ENCODE results near the gene R3HCC1L. TPM values are rescaled to one million over a fixed set of nuclear protein-coding genes. Genes with fewer than 3 reads are reported as not detected.

R3HCC1L gene
- total and polyA plus RNA-seq, 9 of the 15 experiments (the other 6 are each of a cell fraction or from before 2014, with no cell fraction given) = 9.1 to 17.8 (median 12.6) TPM

- TF ChIP-seq REST (IDR thresholded peaks at IDR 0.05; ENCODE audit: borderline replicate concordance) (peak; percentile 22; the same call in 1 of the 2 replicates), REST (CRISPR knock-in tag; IDR thresholded peaks at IDR 0.05; ENCODE audit: low read depth) (no peak)
Observed at GRCh38 chr10:98242823-98243222, 108.4 kb downstream of the R3HCC1L start (continued).

DNA sequence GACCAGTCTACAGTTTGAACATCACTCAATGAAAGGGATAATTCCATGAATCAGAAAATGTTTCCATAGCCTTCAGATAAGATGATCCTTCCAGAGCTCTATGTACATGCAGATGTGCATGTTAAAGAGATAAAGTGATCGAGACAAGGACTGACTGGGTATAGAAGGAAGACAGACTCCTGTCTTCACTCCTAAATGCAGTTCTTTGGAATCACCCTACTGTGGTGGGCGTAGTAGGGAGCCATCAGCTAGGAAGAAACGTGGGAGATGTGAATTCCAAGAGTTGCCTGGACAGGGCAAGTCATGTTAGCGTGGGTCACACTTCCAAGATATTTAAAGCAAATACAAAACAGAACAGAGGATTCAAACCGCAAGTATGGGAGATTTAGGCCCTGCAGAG lies 109.7 kb downstream of the R3HCC1L start:
- BruUV-seq (replicated peaks) = no TSS peak
- Histone ChIP-seq H3K27me3 (ENCODE audit: control insufficient read depth in 2 of 2, insufficient read depth in 2 of 2, low read length in 2 of 2) (no peaks in the 10 kb centered on the region), H3K79me2 (ENCODE audit: control insufficient read depth, insufficient read depth, low read length) (no peaks in the 10 kb centered on the region), H3K9me3 (replicated peaks; ENCODE audit: control insufficient read depth, insufficient read depth, low read depth, low read length) (no peaks in the 10 kb centered on the region), H3K36me3 (ENCODE audit: control insufficient read depth, insufficient read depth, low read length) (peaks cover 27% of the 10 kb centered on the region; the same call in 2 of the 3 replicates), H3K9ac (ENCODE audit: insufficient read depth in 1 of 2, low read depth in 2 of 2, low read length in 2 of 2) (no peak overlapping the region), H2AFZ (ENCODE audit: low read depth, low read length) (no peak overlapping the region), H3K4me1 (replicated peaks in 1 of 2; ENCODE audit: control insufficient read depth in 2 of 2, insufficient read depth in 2 of 2, low read length in 2 of 2) (no peaks in the 10 kb centered on the region), H4K20me1 (replicated peaks; ENCODE audit: control insufficient read depth, insufficient read depth, low read length) (no peaks in the 10 kb centered on the region), H3K4me2 (ENCODE audit: insufficient read depth, low read length) (no peak overlapping the region), H3K27ac (ENCODE audit: extremely low read depth, low read depth, low read length) (no peak overlapping the region), H3K4me3 (no peak overlapping the region), H3K9me1 (ENCODE audit: control insufficient read depth, insufficient read depth, low read length) (no peaks in the 10 kb centered on the region)
- DNase-seq (ENCODE audit: extremely low read depth in 1 of 4, low spot score in 3 of 4) (no peak), ATAC-seq (no peak), FAIRE-seq (no peak)
- ChIA-PET POLR2A (no interaction called here), CTCF (ENCODE audit: low intra/inter-chr PET ratio) (no interaction called here)
- intact Hi-C loops (cut with micrococcal nuclease) (loop anchor here (5.0 kb wide), 1 partner anchor 63 kb away; no protein-coding TSS in a partner anchor), in situ Hi-C loops (cut with MboI) (no loop called here)
- 71% methylated on average over 5 of the region's 5 CpGs for WGBS (ENCODE audit: insufficient coverage, low coverage, missing lambda C conversion rate)
- TF ChIP-seq, protein P1, sequence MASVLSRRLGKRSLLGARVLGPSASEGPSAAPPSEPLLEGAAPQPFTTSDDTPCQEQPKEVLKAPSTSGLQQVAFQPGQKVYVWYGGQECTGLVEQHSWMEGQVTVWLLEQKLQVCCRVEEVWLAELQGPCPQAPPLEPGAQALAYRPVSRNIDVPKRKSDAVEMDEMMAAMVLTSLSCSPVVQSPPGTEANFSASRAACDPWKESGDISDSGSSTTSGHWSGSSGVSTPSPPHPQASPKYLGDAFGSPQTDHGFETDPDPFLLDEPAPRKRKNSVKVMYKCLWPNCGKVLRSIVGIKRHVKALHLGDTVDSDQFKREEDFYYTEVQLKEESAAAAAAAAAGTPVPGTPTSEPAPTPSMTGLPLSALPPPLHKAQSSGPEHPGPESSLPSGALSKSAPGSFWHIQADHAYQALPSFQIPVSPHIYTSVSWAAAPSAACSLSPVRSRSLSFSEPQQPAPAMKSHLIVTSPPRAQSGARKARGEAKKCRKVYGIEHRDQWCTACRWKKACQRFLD (CRISPR knock-in tag; IDR thresholded peaks at IDR 0.05) = no peak
- TF ChIP-seq FOXP1 (CRISPR knock-in tag; IDR thresholded peaks at IDR 0.05) = no peak
- TF ChIP-seq ZNF717 (CRISPR knock-in tag; IDR thresholded peaks at IDR 0.05) = no peak
- no peak for TF ChIP-seq CBFA2T2 (conservative IDR thresholded peaks at IDR 0.05)
- TF ChIP-seq, protein P2, sequence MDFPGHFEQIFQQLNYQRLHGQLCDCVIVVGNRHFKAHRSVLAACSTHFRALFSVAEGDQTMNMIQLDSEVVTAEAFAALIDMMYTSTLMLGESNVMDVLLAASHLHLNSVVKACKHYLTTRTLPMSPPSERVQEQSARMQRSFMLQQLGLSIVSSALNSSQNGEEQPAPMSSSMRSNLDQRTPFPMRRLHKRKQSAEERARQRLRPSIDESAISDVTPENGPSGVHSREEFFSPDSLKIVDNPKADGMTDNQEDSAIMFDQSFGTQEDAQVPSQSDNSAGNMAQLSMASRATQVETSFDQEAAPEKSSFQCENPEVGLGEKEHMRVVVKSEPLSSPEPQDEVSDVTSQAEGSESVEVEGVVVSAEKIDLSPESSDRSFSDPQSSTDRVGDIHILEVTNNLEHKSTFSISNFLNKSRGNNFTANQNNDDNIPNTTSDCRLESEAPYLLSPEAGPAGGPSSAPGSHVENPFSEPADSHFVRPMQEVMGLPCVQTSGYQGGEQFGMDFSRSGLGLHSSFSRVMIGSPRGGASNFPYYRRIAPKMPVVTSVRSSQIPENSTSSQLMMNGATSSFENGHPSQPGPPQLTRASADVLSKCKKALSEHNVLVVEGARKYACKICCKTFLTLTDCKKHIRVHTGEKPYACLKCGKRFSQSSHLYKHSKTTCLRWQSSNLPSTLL (IDR thresholded peaks at IDR 0.05) = no peak
- TF ChIP-seq ZBTB1 (CRISPR knock-in tag; IDR thresholded peaks at IDR 0.05; ENCODE audit: borderline replicate concordance, low read depth) = no peak
- TF ChIP-seq, protein P3, sequence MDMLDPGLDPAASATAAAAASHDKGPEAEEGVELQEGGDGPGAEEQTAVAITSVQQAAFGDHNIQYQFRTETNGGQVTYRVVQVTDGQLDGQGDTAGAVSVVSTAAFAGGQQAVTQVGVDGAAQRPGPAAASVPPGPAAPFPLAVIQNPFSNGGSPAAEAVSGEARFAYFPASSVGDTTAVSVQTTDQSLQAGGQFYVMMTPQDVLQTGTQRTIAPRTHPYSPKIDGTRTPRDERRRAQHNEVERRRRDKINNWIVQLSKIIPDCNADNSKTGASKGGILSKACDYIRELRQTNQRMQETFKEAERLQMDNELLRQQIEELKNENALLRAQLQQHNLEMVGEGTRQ (CRISPR knock-in tag; IDR thresholded peaks at IDR 0.05) = no peak
